ENCODE results near the gene ABCA13.

- TF ChIP-seq CTCF (conservative IDR thresholded peaks at IDR 0.05) (no peak), EZH2 (IDR thresholded peaks at IDR 0.05; ENCODE audit: low read depth) (no peak)
These were observed 346.8 kb downstream of the ABCA13 start for GRCh38 chr7:48518092-48518491.

Measured in PC-9 (cell line).